EH (cell line): ENCODE measurements around the gene IPP.
A peak's percentile ranks its signal among the peaks of the same experiment; 100 is the strongest.
"Not testable (repeated sequence)": the region's sequence is repeated elsewhere in the genome, so short reads cannot be mapped to it uniquely, and the experiment has no call there.

Experiments used
- DNase-seq: peaks from one replicate; pipeline ENCODE4 v3.0.0-alpha.2; 2015; ENCODE audit warnings: low read depth

The IPP gene

GRCh38 chr1:45684402-45684801 lies 66.1 kb downstream of the IPP start:
- no peak for DNase-seq

- no peak for DNase-seq
Measured at GRCh38 chr1:45682942-45683341, 67.5 kb downstream of the IPP start.

- DNase-seq = peak; percentile 44
Measured at GRCh38 chr1:45679123-45679522, 71.3 kb downstream of the IPP start.

- no peak for DNase-seq
Measured at GRCh38 chr1:45678489-45678888, 72.0 kb downstream of the IPP start.

- DNase-seq = no peak
Measured at GRCh38 chr1:45677751-45678245, 72.7 kb downstream of the IPP start.

- not testable (repeated sequence) for DNase-seq
Measured at GRCh38 chr1:45676553-45676952, 73.9 kb downstream of the IPP start.

- no peak for DNase-seq
Measured at GRCh38 chr1:45674478-45674877, 76.0 kb downstream of the IPP start.

- DNase-seq = peak; percentile 36
Measured at GRCh38 chr1:45673956-45674355, 76.5 kb downstream of the IPP start.

- DNase-seq = peak; percentile 78
Measured at GRCh38 chr1:45669859-45670655, 80.4 kb downstream of the IPP start.

- DNase-seq = peak; percentile 84
Measured at GRCh38 chr1:45669379-45669778, 81.1 kb downstream of the IPP start.

- no peak for DNase-seq
Measured at GRCh38 chr1:45668526-45668925, 81.9 kb downstream of the IPP start.

- no peak for DNase-seq
Measured at GRCh38 chr1:45667321-45668111, 82.9 kb downstream of the IPP start.

- DNase-seq = no peak
Measured at GRCh38 chr1:45666836-45667235, 83.6 kb downstream of the IPP start.

GRCh38 chr1:45660336-45660735 lies 90.1 kb downstream of the IPP start:
- no peak for DNase-seq

- DNase-seq = no peak
Measured at GRCh38 chr1:45659222-45659621, 91.2 kb downstream of the IPP start.

- DNase-seq = no peak
Measured at GRCh38 chr1:45658171-45658570, 92.3 kb downstream of the IPP start.

GRCh38 chr1:45656573-45657226 lies 93.8 kb downstream of the IPP start:
- no peak for DNase-seq

GRCh38 chr1:45654540-45655280 lies 95.7 kb downstream of the IPP start:
- DNase-seq = peak; percentile 44
